ENCODE results near the gene ITGB4. TPM values are rescaled to one million over a fixed set of nuclear protein-coding genes. Genes with fewer than 3 reads are reported as not detected.

The ITGB4 gene
- 48.2 TPM for total RNA-seq

- peak; percentile 60 for DNase-seq
These were observed at the start of gene ITGB4 for GRCh38 chr17:75720656-75721462. Gene ITGB4, plus strand, starts transcription at chr17:75721459. Its CDS starts 3,245 bp downstream, at chr17:75724704.

- DNase-seq: no peak
These were observed 49.2 kb upstream of the ITGB4 start for GRCh38 chr17:75672011-75672410.

- DNase-seq: no peak
These were observed 47.8 kb upstream of the ITGB4 start for GRCh38 chr17:75673487-75673886.

DNA sequence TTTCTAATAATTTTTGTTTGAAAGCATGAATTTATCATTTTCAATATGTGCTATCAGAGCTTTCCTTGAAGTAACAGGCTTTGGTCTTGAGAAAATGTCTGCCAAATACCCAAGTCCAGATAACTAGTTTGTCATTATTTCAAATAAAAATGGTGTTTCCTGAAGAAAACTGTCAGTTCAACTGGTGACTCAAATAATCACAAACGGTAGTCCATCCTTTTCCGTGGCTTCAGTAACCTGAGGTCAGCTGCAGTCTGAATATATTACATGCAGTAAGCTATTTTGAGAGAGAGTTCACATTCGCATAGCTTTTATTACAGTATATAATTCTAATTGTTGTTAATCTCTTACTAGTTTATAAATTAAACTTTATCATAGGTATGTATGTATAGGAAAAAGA, 44.8 kb upstream of the ITGB4 start:
- DNase-seq: no peak

DNA sequence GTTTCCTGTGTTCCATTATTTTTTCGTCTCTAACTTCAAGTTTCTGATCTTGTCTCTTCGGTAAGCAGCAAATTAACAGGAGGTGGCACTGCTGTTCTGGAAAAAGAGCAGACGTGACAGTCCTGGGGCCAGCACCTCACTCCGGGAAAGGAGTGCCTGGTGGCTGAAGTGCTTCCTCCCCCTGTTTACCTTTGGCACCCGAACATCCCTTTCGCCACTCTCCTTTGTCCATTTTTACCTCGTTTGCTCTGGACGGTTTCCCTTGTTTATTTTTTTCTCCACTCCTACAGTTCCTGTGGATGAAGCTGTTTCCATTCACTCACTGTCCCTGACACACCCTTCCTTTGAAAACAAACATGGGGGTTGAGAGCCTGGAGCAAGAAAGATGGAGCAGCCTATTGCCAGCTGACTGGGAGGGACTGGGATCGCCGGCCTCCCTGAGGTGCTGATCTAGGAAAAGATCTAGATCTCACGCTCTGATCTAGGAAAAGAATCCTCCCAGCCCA, 41.5 kb upstream of the ITGB4 start:
- no peak for DNase-seq

DNA sequence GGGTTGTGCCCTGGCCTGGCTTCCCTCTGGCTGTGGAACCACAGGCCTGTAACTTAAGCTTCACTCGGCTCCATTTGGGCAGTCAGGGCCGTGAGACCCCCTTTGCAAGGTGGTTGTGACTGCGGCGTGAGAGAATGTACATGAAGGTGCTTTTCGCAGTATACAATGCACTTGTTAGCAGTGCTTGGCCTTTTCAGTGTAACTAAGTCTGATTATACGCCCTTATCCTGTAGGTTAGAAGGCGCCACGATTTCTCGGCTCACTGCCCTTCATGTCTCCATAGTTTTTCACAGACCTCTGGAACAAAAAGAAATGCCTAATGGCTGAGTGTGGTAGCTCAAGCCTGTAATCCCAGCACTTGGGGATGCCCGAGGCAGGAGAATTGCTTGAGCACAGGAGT, 40.8 kb upstream of the ITGB4 start:
- no peak for DNase-seq

DNA sequence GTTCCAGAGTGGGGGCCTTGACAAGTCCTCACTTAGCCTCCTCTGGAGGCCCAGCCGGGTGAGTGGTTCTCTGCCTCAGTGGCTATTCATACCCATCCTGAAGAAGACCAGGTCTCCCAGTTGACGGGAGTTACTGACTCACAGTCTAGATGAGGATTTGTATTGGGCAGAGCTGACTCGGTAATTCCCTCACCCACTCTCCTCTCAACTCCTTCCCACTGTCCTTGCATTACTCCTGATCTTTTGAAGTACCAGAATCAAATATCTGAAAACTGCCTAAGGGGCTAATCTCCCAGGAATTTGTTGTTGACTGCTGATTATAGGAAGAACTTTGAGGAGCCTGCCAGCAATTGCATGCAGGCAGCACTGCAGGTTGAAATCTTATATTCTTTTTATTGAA, 40.0 kb upstream of the ITGB4 start:
- no peak for DNase-seq

GRCh38 chr17:75683583-75683982, 37.7 kb upstream of the ITGB4 start:
- DNase-seq: no peak

DNA sequence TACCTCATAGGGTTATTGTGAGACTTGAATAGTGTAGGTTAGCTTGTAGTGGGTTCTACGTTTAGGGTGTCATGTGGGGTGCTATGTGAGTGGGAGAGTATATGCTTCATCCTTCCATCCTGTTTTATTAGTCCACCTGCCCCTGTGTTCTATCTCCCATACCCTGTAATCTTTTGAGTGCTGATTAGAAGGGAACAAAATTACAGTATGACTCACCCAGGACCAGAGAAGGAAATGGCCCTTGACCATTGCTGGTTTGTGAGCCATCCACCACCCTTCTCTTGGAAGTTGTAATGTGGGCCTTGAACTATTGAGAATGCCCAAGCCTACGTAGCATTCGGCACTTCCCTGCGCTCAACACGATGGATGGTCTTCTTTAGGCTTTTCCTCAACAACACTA, 37.0 kb upstream of the ITGB4 start:
- no peak for DNase-seq

DNA sequence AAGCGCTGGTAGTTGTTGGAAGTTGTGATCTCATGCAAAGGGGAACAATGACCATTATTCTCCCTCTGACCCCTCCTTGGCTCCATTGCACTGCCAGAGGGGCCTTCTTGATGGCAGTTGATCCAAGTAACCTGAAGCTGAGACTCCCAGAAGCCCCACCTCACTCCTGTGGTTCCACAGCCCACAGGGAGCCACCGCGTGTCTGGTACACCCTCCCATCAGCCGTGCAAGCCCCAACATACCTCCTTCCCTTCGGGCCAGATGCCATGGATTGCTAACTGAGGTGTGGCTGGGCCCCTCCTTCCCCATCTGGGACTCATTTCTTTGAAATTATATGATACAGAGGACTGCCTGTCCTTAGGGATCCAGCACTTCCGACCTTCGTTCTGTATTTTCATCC, 36.3 kb upstream of the ITGB4 start:
- DNase-seq: peak; percentile 67

DNA sequence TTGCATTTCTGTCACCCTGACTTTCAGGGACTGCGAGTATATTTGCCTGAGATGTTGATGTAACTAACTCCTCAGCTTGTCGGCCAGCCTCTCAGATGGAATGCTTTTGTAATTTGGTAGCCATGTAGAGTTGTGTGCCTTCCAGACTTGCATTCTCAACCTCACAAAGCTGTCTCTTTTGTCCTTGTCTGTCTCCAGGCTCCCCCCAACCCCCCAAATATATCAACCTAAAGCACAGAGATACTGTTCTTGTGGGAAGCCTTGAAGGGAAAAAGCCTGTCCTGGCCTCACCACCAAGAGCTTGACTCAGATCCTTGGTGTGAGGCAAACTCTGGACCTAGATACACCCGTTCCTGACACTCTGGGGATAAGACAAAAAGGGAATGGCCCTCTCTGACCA, 35.8 kb upstream of the ITGB4 start:
- no peak for DNase-seq

DNA sequence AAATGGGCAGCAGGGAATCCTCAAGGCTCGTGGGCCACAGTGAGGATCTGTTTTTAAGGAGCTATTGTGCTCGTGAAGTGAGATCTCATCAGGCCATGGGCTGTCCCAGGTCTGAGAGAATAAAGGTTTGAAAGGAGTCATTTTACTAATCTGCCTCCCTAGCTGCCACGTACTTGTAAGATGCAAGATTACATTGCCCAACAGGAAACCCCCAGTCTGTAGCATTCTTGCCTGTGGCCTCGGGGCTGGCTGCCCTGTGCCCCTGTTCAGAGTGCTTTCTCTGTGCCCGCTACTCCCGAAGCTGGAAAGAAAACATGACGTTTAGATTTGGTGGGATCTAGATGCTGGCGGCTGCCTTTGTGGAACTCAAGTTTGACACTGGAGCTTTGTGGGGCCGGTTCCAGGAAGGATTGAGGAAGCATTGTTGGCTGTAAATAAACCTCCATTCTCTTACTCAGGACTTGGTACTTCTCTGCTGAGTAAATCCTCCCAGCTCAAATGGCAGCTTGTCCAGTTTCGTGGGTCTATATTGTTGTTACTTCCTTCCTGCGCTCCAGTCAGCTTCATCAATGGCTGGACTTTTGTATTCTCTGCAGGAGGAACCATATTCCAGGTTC, 32.9 kb upstream of the ITGB4 start:
- no peak for DNase-seq

GRCh38 chr17:75689441-75689873, 31.8 kb upstream of the ITGB4 start:
- peak; percentile 53 for DNase-seq

DNA sequence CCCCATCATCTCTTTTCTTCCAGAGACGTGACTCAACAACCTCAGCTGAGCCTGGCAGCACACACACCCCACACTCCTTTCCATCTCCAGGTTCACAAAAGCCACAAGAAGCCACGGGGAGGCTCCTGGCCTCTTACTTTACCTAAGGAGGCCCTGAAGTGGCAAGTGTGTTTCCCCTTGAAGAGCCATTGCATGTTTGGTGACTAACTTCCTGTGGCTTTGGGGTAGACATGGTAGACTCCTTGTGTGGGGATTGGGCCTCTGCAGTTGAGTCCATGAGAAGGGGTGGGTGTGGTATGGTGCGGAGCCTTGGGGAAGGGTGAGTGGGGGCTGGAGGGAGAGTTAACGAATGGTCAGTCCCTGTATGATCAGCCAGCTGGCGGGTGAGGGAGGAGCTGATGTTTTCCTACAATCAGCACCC, 29.9 kb upstream of the ITGB4 start:
- DNase-seq: no peak

GRCh38 chr17:75691801-75692626, 29.2 kb upstream of the ITGB4 start:
- DNase-seq: peak; percentile 55

GRCh38 chr17:75692976-75693375, 28.3 kb upstream of the ITGB4 start:
- DNase-seq: no peak

DNA sequence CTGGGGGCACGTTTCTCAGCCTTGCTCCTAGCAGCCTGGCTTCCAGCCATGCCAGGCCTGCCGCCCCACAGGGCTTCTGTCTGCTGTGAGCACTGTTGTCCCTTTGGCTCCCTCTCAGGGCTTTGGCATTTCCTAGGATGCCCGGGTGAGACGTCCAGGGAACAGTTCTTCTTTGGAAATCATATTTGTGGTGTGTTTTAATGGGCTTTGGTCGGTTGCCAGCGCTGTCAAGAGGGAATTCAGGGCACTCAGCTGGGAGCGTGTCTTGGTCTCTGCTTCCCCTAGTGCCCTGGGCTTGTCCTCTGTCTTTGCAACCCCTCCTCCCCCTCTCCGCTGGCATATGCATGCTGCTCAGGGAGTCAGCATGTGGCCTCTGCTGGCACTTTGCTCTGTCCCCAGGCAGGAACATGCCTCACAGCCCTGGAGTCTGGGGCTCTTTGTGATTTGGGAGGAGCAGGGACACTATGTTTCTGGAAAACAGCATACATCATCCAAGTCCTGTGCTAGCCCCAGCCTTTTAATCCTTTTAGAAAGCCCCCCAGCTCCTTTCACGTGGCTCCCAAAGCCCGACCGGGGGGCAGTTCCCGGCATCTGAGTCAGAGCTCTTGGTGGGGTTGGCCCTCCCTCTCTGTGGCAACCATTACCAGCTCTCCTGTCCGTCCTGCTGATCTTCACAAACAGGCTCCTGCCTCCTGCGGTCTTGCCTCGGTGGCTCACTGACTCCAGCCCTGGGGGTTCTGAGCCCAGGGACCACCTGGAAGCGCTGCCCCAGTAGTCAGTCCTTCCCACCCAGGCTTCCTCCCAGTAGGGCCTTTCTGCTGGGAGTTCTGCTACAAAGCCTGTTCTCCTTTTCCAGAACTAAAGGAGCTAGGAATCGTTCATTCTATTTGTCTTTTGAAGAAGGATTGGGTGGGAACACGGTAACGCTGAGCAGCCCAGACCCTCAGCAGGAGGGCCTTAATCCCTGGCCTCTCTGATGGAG, 27.5 kb upstream of the ITGB4 start:
- peak; percentile 89 for DNase-seq

GRCh38 chr17:75694536-75694935, 26.7 kb upstream of the ITGB4 start:
- no peak for DNase-seq

DNA sequence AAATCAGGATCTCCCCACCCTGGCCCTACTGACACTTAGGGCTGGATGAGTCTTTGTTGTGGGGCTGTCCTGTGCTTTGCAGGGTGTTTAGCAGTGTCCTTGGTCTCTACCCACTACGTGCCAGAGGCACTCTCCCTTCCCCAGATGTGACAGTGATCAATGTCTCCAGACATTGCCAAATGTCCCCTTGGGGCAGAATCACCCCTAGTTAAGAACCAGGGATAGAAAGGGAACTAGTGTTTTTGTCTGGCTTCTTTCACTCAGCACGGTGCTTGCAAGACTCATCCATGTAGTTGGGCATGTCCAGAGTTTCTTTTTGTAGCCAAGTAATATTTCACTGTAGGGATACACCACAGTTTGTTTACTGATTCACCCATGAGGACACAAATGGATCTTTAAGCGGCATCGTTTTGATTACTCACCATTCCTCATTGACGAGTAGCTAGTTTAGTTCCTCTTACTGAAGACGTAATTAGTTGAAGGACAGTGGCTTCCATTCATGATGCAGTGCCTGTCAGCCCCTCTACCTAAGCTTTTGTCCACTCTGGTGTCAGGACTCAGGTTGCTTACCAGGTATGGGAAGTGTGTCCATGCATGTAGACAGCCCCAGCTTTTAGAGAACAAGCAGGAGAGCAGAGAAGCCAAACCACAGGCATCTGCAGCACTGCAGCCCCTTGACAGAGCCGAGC, 26.0 kb upstream of the ITGB4 start:
- DNase-seq: no peak

DNA sequence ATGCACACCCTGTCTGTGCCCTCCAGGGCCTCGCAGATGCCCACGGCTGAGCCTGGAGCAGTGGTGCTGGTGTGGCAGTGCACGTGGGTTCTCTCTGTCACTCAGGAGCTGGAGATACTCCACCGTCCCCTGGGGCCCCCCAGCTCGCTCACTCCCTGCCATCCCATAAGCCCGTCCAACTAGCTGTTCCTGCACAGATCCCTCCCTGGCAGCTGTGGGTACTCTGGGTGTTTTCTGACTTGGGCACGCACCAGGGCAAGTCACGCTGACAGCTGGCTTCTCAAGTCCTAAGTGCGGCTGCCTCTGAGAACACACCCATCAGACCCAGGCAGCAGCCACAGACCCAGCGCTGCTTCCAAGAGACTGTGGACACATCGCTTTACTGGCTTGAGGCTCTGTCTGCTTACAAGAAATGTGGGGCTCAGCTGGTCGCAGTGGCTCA, 25.4 kb upstream of the ITGB4 start:
- peak; percentile 97 for DNase-seq

All from tongue (tissue), 2 donors.